Measurements from ENCODE around the gene NXF1. TPM values are rescaled to one million over a fixed set of nuclear protein-coding genes. Genes with fewer than 3 reads are reported as not detected.

Gene NXF1
- total and polyA plus RNA-seq, 2 of the 13 experiments (the other 11 are each of a cell fraction or from before 2014, with no cell fraction given): 30.4 to 30.9 TPM

DNA sequence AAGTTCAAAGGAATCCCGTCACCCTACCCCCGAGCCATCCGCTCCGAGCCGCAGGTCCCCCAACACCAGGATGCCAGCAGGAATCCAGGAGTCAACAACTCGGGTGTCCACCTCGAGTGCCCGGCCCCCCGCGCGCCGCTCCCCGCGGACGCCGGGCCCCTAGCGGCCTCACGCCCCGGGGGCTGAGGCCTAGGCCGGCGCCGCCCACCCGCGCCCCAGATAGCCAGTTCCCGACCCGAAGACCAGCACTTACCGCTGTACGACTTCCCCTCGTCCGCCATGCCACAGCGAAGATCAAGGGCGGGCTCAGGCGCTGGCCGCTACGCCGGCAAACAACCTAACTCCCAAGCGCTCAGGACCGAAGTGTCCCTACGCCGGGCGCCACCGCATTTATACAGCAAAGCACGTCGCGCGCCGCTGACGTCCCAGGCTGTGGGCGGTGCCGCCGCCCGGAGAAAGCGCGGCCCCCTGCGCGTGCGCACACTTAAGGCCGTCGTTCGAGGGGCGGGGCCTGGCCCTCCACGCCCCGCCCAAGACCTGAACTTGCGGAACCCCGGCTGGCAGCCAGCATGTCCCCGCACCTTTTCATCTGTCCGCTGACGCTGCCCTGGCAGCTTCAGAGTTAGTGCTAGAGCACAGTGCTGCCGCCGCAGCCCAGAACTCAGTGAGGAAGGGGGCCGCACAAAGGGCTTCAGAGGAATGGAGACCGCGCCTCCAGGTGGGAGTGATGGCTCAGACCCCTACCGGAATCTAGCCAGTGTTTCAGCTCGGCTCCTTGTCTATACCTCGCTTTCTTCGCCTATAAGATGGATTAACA lies at the start of gene NXF1 (continued):
- TF ChIP-seq ZNF20 (CRISPR knock-in tag; IDR thresholded peaks at IDR 0.05) (no peak), BCL6 (CRISPR knock-in tag; IDR thresholded peaks at IDR 0.05) (peak; percentile 67; the same call in 1 of the 2 replicates), ZNF446 (CRISPR knock-in tag; IDR thresholded peaks at IDR 0.05) (peak; percentile 84; the same call in 1 of the 2 replicates), PCBP1 (IDR thresholded peaks at IDR 0.05; ENCODE audit: borderline replicate concordance, low read depth, low read length) (no peak), ZNF703 (CRISPR knock-in tag; IDR thresholded peaks at IDR 0.05; ENCODE audit: borderline replicate concordance) (no peak), KDM2A (CRISPR knock-in tag; IDR thresholded peaks at IDR 0.05; ENCODE audit: borderline replicate concordance, low read depth) (peak; percentile 100), RAD21 (CRISPR knock-in tag; IDR thresholded peaks at IDR 0.05) (peak; percentile 66; the same call in 1 of the 2 replicates), ZFP62 (CRISPR knock-in tag; IDR thresholded peaks at IDR 0.05) (no peak), HNRNPUL1 (IDR thresholded peaks at IDR 0.05; ENCODE audit: low read depth, low read length) (no peak), ZNF44 (CRISPR knock-in tag; IDR thresholded peaks at IDR 0.05) (no peak), ZNF260 (CRISPR knock-in tag; IDR thresholded peaks at IDR 0.05; ENCODE audit: borderline replicate concordance, low read depth) (no peak), ZNF629 (CRISPR knock-in tag; conservative IDR thresholded peaks at IDR 0.05) (no peak), CEBPB (IDR thresholded peaks at IDR 0.05; ENCODE audit: borderline replicate concordance, low read depth, low read length) (no peak), HBP1 (CRISPR knock-in tag; IDR thresholded peaks at IDR 0.05; ENCODE audit: low read depth) (0 out of 2 replicates have a peak, but pooled peaks have one; percentile 38), KLF6 (CRISPR knock-in tag; IDR thresholded peaks at IDR 0.05) (peak; percentile 97), TAF1 (CRISPR knock-in tag; IDR thresholded peaks at IDR 0.05) (peak; percentile 99), ASH2L (IDR thresholded peaks at IDR 0.05; ENCODE audit: insufficient read length, low read depth, low read length) (peak; percentile 83)
- TF ChIP-seq, protein P1, sequence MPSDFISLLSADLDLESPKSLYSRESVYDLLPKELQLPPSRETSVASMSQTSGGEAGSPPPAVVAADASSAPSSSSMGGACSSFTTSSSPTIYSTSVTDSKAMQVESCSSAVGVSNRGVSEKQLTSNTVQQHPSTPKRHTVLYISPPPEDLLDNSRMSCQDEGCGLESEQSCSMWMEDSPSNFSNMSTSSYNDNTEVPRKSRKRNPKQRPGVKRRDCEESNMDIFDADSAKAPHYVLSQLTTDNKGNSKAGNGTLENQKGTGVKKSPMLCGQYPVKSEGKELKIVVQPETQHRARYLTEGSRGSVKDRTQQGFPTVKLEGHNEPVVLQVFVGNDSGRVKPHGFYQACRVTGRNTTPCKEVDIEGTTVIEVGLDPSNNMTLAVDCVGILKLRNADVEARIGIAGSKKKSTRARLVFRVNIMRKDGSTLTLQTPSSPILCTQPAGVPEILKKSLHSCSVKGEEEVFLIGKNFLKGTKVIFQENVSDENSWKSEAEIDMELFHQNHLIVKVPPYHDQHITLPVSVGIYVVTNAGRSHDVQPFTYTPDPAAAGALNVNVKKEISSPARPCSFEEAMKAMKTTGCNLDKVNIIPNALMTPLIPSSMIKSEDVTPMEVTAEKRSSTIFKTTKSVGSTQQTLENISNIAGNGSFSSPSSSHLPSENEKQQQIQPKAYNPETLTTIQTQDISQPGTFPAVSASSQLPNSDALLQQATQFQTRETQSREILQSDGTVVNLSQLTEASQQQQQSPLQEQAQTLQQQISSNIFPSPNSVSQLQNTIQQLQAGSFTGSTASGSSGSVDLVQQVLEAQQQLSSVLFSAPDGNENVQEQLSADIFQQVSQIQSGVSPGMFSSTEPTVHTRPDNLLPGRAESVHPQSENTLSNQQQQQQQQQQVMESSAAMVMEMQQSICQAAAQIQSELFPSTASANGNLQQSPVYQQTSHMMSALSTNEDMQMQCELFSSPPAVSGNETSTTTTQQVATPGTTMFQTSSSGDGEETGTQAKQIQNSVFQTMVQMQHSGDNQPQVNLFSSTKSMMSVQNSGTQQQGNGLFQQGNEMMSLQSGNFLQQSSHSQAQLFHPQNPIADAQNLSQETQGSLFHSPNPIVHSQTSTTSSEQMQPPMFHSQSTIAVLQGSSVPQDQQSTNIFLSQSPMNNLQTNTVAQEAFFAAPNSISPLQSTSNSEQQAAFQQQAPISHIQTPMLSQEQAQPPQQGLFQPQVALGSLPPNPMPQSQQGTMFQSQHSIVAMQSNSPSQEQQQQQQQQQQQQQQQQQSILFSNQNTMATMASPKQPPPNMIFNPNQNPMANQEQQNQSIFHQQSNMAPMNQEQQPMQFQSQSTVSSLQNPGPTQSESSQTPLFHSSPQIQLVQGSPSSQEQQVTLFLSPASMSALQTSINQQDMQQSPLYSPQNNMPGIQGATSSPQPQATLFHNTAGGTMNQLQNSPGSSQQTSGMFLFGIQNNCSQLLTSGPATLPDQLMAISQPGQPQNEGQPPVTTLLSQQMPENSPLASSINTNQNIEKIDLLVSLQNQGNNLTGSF (CRISPR knock-in tag; IDR thresholded peaks at IDR 0.05): peak; percentile 93
- TF ChIP-seq, protein P2, sequence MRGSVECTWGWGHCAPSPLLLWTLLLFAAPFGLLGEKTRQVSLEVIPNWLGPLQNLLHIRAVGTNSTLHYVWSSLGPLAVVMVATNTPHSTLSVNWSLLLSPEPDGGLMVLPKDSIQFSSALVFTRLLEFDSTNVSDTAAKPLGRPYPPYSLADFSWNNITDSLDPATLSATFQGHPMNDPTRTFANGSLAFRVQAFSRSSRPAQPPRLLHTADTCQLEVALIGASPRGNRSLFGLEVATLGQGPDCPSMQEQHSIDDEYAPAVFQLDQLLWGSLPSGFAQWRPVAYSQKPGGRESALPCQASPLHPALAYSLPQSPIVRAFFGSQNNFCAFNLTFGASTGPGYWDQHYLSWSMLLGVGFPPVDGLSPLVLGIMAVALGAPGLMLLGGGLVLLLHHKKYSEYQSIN (CRISPR knock-in tag; IDR thresholded peaks at IDR 0.05; ENCODE audit: borderline replicate concordance): no peak
- TF ChIP-seq, protein P3, sequence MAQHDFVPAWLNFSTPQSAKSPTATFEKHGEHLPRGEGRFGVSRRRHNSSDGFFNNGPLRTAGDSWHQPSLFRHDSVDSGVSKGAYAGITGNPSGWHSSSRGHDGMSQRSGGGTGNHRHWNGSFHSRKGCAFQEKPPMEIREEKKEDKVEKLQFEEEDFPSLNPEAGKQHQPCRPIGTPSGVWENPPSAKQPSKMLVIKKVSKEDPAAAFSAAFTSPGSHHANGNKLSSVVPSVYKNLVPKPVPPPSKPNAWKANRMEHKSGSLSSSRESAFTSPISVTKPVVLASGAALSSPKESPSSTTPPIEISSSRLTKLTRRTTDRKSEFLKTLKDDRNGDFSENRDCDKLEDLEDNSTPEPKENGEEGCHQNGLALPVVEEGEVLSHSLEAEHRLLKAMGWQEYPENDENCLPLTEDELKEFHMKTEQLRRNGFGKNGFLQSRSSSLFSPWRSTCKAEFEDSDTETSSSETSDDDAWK (CRISPR knock-in tag; IDR thresholded peaks at IDR 0.05): no peak
